Germinal center (tissue), 1 donor: Measurements from ENCODE around the gene PCA3.

ENCODE experiments used
- DNase-seq: peaks from one replicate; pipeline ENCODE4 v3.0.0; 2012; ENCODE audit warnings: mixed read lengths, low spot score

The PCA3 gene

GRCh38 chr9:76827296-76828080 lies 63.2 kb downstream of the PCA3 start:
- DNase-seq, result no peak

- DNase-seq, result no peak
These were observed 64.2 kb downstream of the PCA3 start for GRCh38 chr9:76828447-76828846.

- DNase-seq, result no peak
These were observed 71.5 kb downstream of the PCA3 start for GRCh38 chr9:76835571-76836283.
